Activated naive CD8-positive, alpha-beta T cell treated with anti-CD3 and anti-CD28 coated beads for 36 hours (primary cell): Measurements from ENCODE around the gene ZNF747. TPM values are rescaled to one million over a fixed set of nuclear protein-coding genes. Genes with fewer than 3 reads are reported as not detected.
"Not testable (repeated sequence)": the region's sequence is repeated elsewhere in the genome, so short reads cannot be mapped to it uniquely, and the experiment has no call there.

Experiments used
- DNase-seq: peaks from one replicate; pipeline ENCODE4 v3.0.0; 2021
- H3K27ac Mint-ChIP-seq: one replicate; pipeline ENCODE4 v1.8.0; 2022; ENCODE audit warnings: mild to moderate bottlenecking, moderate library complexity, mixed read lengths
- H3K27me3 Mint-ChIP-seq: one replicate; pipeline ENCODE4 v1.8.0; 2022; ENCODE audit warnings: mild to moderate bottlenecking, mixed read lengths
- H3K36me3 Mint-ChIP-seq: one replicate; pipeline ENCODE4 v1.8.0; 2021; ENCODE audit warnings: mild to moderate bottlenecking, mixed read lengths
- H3K4me1 Mint-ChIP-seq: one replicate; pipeline ENCODE4 v1.8.0; 2021; ENCODE audit warnings: mixed read lengths
- H3K4me3 Mint-ChIP-seq: one replicate; pipeline ENCODE4 v1.8.0; 2022; ENCODE audit warnings: mild to moderate bottlenecking, moderate library complexity, mixed read lengths
- H3K9me3 Mint-ChIP-seq: one replicate; pipeline ENCODE4 v1.8.0; 2022; ENCODE audit warnings: mixed read lengths
- total RNA-seq, 2 experiments: library from RNA; stranded (reverse); gene quantifications; one replicate each; pipeline ENCODE4 v1.2.3, GENCODE V29; 2021

The ZNF747 gene
- total RNA-seq, 2 experiments from 2014 or later, result 10.9 to 11.2 TPM

DNA sequence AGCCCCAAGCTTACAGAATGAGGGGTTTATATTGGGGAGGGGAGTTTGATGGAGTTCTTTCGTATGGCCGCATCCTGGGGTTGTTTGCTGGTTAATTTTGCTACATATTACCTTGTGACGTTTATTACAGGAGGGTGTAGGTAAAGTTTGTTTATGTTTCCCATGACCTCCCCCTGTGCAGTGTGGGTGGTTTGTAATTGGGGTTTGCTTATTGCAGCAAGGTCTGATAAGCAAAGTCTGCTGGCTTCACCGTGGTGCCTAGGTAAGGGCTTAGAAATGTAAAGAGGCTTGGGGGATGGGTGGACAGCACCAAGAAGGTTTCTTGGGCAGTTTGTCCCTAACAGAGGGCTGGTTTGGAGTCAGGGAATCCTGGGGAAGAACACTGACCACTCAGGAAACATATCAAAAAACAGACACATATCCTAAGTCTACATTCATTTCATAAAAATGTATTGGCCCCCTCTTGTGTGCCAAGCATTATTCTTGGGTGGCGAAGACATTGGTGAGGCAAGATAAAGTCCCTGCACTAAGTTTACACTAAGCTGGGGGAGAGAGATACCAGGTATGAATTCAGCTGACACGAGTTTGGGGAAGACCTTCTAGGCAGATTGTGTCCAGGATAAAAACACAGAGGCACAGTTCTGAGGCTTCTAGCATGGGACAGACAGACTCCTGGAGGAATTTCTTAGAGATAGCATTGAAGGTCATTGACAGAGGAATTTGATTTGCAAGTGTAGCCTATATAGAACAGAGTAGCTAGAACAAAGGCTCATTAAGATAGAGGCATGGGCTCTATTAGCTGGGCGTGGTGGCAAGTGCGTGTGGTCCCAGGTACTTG, 14.0 kb upstream of the ZNF747 start:
- DNase-seq, result no peak
- peaks cover 15% of the 10 kb centered on the region for H3K36me3 Mint-ChIP-seq
- H3K9me3 Mint-ChIP-seq, result no peaks in the 10 kb centered on the region
- no peaks in the 10 kb centered on the region for H3K27me3 Mint-ChIP-seq
- H3K4me3 Mint-ChIP-seq, result no peak overlapping the region
- H3K27ac Mint-ChIP-seq, result no peak overlapping the region
- peaks cover 31% of the 10 kb centered on the region for H3K4me1 Mint-ChIP-seq

DNA sequence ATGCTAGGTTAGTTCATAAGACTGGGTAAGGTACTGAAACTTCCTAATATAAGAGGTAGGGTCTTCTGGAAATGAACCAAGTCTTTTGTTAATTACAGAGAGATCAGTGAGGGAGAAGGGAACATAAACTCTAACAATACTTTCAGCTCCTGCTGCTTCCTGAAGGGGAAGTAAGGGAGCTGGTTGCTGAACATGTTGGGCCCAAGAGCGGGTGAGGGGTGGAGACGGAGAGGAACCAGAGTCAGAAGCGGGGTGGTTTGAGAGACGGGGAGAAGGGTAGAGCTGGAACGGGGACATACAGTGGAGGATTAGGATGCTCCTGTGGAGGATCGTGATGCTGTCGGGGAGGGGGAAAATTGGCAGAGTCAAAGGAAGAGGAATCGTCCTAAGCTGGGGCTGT, 11.5 kb upstream of the ZNF747 start:
- Mint-ChIP-seq H3K36me3 (peaks cover 2% of the 10 kb centered on the region), H3K27ac (no peak overlapping the region), H3K9me3 (no peaks in the 10 kb centered on the region), H3K4me1 (peaks cover 7% of the 10 kb centered on the region), H3K4me3 (no peak overlapping the region), H3K27me3 (no peaks in the 10 kb centered on the region)
- DNase-seq, result no peak

DNA sequence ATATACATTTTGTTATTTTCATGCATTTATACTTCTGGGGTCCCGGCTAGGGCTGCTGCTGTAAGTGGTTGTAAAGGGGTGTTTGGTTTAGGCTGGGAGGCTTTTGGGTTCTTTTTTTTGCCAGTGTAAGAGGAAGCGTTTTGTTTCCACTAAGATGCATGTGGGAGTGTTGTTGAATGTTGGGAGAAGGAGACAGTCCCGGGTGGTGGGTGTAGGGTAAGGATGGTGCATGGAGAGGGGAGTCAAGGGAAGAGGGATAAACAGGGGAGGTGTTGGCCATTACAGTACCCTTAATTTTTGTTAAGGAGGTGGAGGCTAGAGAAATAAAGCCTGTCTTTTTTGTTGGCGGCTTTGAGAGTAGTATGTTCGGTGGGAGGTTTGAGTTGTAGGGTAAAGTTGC, 8.4 kb upstream of the ZNF747 start:
- H3K4me3 Mint-ChIP-seq, result no peak overlapping the region
- no peaks in the 10 kb centered on the region for H3K27me3 Mint-ChIP-seq
- H3K4me1 Mint-ChIP-seq, result no peaks in the 10 kb centered on the region
- peaks cover 6% of the 10 kb centered on the region for H3K36me3 Mint-ChIP-seq
- DNase-seq, result no peak
- H3K9me3 Mint-ChIP-seq, result no peaks in the 10 kb centered on the region
- H3K27ac Mint-ChIP-seq, result no peak overlapping the region

DNA sequence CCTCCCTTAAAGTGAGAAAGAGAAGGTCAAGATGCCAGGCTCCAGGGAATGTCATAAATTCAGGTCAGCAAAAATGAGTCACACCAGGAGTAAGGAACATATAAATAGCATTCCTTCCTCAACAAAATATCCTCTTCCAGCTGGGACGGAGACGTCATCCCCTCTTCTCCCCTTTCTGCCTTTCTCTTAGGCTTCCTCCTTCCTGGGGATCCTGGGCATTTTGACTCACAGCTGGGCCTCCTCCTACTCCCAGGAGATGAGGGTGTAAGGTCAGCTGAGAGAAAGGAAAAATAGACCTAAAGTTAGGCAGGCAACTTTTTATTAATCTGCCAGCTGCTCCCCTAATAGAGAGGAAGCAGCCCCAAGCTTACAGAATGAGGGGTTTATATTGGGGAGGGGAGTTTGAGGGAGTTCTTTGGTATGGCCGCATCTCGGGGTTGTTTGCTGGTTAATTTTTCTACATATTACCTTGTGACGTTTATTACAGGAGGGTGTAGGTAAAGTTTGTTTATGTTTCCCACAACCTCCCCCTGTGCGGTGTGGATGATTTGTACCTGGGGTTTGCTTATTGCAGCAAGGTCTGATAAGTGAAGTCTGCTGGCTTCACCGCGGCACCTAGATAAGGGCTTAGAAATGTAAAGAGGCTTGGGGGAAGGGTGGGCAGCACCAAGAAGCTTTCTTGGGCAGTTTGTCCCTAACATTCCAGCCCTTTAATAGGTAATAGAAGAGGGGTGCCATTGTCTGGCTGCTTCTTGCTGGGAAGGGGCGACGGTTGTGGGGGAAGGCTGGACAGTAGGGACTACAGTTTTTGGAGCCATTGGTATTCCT, 7.1 kb upstream of the ZNF747 start:
- no peaks in the 10 kb centered on the region for H3K9me3 Mint-ChIP-seq
- DNase-seq, result no peak
- H3K27ac Mint-ChIP-seq, result no peak overlapping the region
- H3K27me3 Mint-ChIP-seq, result no peaks in the 10 kb centered on the region
- H3K4me3 Mint-ChIP-seq, result no peak overlapping the region
- peaks cover 10% of the 10 kb centered on the region for H3K4me1 Mint-ChIP-seq
- H3K36me3 Mint-ChIP-seq, result peaks cover 20% of the 10 kb centered on the region

DNA sequence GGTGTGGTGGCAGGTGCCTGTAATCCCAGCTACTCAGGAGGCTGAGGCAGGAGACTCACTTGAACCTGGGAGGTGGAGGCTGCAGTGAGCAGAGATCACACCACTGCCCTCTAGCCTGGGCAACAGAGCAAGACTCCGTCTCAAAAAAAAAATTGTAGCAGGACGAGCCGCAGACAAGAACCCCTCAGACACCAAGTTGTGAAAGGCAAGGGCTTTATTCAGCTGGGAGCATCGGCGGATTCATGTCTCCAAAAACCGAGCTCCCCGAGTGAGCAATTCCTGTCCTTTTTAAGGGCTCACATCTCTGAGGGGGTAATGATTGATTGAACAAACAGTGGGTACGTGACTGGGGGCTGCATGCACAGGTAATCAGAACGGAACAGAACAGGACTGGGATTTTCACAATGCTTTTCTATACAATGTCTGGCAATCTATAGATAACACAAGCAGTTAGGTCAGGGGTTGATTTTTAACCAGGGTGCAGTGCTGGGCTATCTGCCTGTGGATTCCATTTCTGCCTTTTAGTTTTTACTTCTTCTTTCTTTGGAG, 6.3 kb upstream of the ZNF747 start:
- H3K27me3 Mint-ChIP-seq, H3K27ac Mint-ChIP-seq, H3K4me3 Mint-ChIP-seq, DNase-seq, H3K9me3 Mint-ChIP-seq: not testable (repeated sequence)
- Mint-ChIP-seq H3K4me1 (peaks cover 17% of the 10 kb centered on the region), H3K36me3 (peaks cover 25% of the 10 kb centered on the region)

DNA sequence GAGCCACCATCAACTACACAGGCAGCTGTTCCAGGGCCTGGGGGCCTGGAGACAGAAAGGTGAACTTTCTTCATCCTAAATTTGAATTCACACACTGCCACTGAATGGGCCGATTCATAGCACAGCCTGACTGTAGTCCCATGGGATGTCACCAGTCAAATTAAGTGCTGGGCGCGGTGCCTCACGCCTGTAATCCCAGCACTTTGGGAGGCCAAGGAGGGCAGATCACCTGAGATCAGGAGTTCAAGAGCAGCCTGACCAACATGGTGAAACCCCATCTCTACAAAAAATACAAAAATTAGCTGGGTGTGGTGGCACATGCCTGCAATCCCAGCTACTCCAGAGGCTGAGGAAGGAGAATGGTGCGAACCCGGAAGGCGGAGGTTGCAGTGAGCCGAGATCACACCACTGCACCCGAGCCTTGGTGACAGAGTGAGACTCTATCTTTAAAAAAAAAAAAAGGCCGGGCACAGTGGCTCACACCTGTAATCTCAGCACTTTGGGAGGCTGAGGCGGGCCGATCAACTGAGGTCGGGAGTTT, 5.4 kb upstream of the ZNF747 start:
- not testable (repeated sequence) for H3K27me3 Mint-ChIP-seq, DNase-seq, H3K9me3 Mint-ChIP-seq, H3K27ac Mint-ChIP-seq, H3K4me3 Mint-ChIP-seq
- H3K4me1 Mint-ChIP-seq, result peaks cover 17% of the 10 kb centered on the region
- peaks cover 28% of the 10 kb centered on the region for H3K36me3 Mint-ChIP-seq

DNA sequence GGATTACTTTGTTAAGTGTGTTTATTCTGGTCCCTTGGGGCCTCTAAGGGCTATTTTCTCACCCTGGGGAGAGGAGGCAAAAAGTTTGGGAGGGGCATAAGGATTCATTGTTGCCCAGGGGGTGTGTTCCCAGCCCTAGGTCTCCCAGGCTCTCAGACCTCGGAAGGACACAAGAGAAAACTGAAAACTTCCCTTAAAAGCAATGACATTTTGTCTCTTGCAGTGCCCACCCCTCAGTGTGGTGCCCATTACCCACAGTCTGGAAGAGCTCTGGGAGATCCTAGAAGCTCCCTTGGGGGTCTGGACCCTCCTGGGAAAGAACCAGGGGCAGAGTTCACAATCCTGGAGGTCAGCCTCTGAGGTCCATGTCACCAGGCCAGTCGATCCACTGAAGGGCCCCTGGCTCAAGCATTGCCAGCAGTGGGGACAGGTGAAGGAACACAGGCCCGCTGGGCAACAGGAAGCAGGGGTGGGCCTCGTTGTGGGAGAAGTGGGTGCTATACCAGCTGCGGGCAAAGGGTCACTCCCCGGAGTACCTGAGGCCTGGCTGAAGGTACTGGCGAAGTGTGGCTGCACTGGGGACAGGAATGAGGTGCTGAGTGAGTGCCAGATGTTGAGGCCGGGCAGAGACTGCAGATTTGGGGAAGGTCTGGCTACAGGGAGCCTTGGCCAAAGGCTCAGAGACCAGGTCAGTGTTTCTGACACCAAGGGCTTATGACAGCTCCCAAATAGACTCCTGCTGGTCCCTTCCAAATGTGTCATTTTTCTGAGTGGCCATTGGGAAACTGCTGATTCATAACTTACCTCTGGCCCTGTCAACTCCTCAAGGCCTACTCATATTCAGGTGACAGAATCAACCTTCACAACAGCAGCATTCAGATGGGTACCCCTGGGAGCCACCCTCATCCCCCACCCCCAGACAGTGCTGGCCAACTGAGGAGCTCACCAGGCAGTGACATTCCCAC, 4.6 kb upstream of the ZNF747 start:
- no peak for DNase-seq
- no peaks in the 10 kb centered on the region for H3K9me3 Mint-ChIP-seq
- H3K4me1 Mint-ChIP-seq, result peaks cover 17% of the 10 kb centered on the region
- no peaks in the 10 kb centered on the region for H3K27me3 Mint-ChIP-seq
- no peak overlapping the region for H3K27ac Mint-ChIP-seq
- H3K36me3 Mint-ChIP-seq, result peaks cover 31% of the 10 kb centered on the region
- H3K4me3 Mint-ChIP-seq, result no peak overlapping the region

DNA sequence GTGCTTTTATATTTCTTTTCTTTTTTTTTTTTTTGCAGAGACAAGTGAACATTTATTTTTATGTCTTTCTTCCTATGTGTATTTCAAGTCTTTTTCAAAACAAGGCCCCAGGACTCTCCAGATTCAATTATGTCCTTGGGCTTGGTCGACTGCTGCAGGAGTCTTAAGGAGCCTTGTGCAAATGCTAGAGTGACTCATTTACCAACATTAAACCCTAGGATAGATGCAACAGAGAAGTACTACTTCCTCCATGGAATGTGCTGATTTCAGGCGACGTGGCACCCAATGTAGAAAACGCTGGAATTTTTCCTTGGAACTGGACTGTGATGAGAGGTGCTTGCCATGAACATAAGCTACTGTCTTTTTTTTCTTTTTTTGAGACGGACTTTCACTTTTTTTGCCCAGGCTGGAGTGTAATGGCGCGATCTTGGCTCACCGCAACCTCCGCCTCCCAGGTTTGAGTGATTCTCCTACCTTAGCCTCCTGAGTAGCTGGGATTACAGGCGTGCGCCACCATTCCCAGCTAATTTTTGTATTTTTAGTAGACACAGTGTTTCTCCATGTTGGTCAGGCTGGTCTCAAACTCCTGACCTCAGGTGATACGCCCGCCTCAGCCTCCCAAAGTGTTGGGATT, 1.9 kb upstream of the ZNF747 start:
- Mint-ChIP-seq H3K36me3 (peaks cover 36% of the 10 kb centered on the region), H3K4me1 (peaks cover 22% of the 10 kb centered on the region), H3K4me3 (peak overlapping the region; percentile 98), H3K27ac (peak overlapping the region; percentile 99)
- DNase-seq, H3K27me3 Mint-ChIP-seq, H3K9me3 Mint-ChIP-seq: not testable (repeated sequence)

DNA sequence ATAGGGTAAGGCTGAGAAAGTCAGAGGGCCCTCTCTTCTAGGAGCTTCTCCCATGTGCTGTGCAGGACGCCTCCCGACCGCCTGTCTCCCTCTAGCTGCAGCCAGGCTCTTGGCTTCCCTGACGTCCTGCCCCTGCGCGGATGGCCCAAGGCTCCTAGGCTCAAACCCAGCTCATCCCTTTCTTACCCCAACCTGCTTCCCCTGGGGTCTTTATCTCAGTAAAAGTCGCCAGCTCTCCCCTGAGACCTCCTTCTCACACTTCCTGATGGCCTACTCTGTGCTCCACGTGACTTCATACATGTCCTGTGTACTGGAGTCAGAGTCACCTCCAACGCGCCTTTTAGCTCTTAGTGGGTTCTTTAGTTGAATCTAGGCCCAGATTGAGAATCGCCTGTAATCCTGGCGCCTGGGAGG, 1.1 kb upstream of the ZNF747 start:
- Mint-ChIP-seq H3K4me3 (peak overlapping the region; percentile 98), H3K27ac (peak overlapping the region; percentile 99), H3K27me3 (no peaks in the 10 kb centered on the region), H3K4me1 (peaks cover 24% of the 10 kb centered on the region), H3K9me3 (no peaks in the 10 kb centered on the region), H3K36me3 (peaks cover 36% of the 10 kb centered on the region)
- DNase-seq, result peak; percentile 70

DNA sequence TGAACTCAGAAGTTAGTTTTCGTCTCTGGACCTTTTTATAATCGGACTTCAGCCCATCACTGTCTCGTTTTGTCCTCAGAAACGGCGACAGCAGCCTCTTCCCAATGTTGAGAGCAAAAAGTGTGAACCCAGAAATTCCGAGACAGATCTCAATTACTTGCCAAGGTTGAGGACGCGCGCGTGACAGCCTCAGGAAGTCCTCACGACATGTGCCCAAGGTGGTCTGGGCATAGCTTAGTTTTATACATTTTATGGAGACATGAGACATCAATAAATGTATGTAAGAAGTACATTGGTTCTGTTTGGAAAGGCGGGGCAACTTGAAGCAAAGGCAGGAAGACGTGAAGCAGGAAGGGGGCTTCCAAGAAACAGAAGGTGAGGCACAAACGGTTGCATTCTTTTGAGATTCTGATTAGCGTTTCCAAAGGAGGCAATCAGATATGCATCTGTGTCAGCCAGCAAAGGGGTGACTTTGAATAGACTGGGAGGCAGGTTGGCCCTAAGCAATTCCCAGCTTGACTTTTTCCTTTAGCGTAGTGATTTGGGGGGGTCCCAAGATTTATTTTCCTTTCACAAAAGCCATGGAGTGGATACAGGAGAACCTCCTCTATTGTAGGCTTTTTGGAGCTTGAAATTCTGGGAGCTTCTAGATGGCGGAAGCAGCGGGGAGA, 583 bp upstream of the ZNF747 start:
- Mint-ChIP-seq H3K4me3 (peak overlapping the region; percentile 98), H3K36me3 (peaks cover 36% of the 10 kb centered on the region), H3K27me3 (no peaks in the 10 kb centered on the region), H3K27ac (peak overlapping the region; percentile 99), H3K4me1 (peaks cover 28% of the 10 kb centered on the region), H3K9me3 (no peaks in the 10 kb centered on the region)
- no peak for DNase-seq

DNA sequence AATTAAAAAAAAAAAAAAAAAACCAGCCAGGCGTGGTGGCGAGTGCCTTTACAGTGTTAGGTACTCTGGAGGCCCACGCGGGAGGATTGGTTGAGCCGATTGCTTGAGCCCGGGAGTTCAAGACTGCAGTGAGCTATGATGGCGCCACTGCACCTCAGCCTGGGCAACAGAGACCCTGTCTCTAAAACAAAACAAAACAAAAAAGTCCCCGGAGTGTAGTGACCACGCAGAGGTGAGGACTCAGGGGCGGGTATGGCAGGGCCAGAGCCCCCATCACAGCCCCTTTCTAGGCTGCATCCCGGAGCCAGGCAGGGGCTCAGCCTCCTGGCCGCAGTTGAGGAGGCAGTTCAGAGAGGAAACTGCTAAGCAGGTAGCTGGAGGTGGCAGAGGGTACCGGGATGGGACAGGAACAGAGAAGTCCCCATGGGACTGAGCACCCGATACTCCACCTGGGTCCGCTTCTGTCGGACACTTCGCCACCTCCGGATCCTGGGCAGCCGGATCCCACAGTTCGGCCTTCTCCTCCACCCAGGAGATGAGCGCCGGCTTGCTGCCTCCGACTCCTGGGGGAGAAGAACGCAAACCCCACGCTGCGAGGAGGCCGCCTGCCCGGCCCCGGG, 800 bp downstream of the ZNF747 start:
- H3K27ac Mint-ChIP-seq, result peak overlapping the region; percentile 99
- peaks cover 36% of the 10 kb centered on the region for H3K36me3 Mint-ChIP-seq
- H3K27me3 Mint-ChIP-seq, result no peaks in the 10 kb centered on the region
- H3K4me3 Mint-ChIP-seq, result peak overlapping the region; percentile 98
- H3K4me1 Mint-ChIP-seq, result peaks cover 35% of the 10 kb centered on the region
- no peaks in the 10 kb centered on the region for H3K9me3 Mint-ChIP-seq
- DNase-seq, result peak; percentile 24

DNA sequence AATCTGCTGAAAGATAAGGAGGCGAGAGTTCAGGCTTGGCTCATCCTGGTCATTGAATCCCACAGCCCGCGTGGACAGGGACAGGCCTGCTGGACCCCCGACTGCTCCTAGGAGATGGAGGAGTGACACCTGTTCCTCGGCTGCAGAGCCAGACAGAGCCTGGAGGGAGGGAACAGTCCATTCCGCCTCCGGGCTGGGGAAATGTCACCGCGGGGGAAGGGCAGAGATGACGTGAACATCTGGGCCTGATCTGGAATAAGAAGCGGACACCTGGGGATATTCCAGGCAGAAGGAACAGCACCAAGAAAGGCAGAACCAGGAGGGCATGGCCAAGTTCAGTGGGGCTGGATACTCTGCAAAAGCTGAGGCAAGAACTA, 1.5 kb downstream of the ZNF747 start:
- H3K36me3 Mint-ChIP-seq, result peaks cover 32% of the 10 kb centered on the region

More for the DNA sequence above, 1.5 kb downstream of the ZNF747 start:
- H3K27ac Mint-ChIP-seq, result peak overlapping the region; percentile 88
- no peaks in the 10 kb centered on the region for H3K27me3 Mint-ChIP-seq
- DNase-seq, result no peak
- H3K4me3 Mint-ChIP-seq, result peak overlapping the region; percentile 81
- no peaks in the 10 kb centered on the region for H3K9me3 Mint-ChIP-seq
- peaks cover 35% of the 10 kb centered on the region for H3K4me1 Mint-ChIP-seq
